PC-9 (cell line): ENCODE data around the gene NOD1.

ENCODE experiments used
- EZH2 ChIP-seq: fragments of 200-600 bp; sonication (generic); IDR thresholded peaks from 2 replicates; pipeline ENCODE4 v1.8.0; 2017; ENCODE audit warnings: antibody characterized with exemption, low read depth
- TF ChIP-seq, protein P1 (sequence below): fragments of 200-600 bp; sonication (generic); conservative IDR thresholded peaks from 2 replicates; pipeline ENCODE4 v1.6.1; 2017; ENCODE audit warnings: mixed run types, antibody characterized with exemption, mild to moderate bottlenecking, moderate library complexity

DNA sequence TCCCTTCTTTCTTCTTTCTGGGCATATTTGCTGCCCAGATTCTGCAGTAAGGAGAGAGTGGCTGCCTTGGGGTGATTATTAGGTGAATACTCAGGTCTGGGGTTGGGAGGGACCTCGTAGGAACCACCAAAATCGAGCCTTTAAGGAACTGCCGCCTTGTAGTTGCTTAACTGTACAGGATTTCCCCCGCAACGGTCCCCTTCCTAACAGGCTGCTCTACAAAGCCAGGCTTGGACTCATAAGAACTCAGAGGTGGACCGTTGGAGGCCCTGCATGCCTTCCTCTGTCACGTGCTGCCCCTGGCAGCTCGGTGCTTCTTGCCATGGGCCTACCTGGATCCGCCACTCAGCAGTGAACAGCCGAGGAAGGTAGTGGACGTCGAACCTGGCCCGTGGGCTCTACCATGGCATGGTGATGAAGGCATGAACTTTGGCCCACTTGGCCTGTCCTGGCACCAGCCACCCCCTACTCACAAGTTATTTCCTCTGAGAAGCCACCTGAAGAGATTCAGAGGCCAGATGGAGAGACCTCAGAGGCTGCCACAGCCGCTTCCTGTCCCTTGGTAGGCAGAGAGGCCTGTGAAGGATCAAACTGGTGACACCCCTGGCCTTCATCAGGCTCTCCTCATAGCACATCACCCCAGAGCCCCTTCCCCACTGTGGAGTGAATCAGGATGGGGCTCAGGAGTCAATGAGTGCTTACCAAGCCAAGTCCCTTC is 54.6 kb downstream of the NOD1 start:
- TF ChIP-seq, protein P1, sequence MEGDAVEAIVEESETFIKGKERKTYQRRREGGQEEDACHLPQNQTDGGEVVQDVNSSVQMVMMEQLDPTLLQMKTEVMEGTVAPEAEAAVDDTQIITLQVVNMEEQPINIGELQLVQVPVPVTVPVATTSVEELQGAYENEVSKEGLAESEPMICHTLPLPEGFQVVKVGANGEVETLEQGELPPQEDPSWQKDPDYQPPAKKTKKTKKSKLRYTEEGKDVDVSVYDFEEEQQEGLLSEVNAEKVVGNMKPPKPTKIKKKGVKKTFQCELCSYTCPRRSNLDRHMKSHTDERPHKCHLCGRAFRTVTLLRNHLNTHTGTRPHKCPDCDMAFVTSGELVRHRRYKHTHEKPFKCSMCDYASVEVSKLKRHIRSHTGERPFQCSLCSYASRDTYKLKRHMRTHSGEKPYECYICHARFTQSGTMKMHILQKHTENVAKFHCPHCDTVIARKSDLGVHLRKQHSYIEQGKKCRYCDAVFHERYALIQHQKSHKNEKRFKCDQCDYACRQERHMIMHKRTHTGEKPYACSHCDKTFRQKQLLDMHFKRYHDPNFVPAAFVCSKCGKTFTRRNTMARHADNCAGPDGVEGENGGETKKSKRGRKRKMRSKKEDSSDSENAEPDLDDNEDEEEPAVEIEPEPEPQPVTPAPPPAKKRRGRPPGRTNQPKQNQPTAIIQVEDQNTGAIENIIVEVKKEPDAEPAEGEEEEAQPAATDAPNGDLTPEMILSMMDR = no peak
- no peak for TF ChIP-seq EZH2
